Left lung (tissue), 10 donors: ENCODE measurements around the gene EPB41L4A. TPM values are rescaled to one million over a fixed set of nuclear protein-coding genes. Genes with fewer than 3 reads are reported as not detected.
A peak's percentile ranks its signal among the peaks of the same experiment; 100 is the strongest.

Experiments used
- ATAC-seq: fragments of 200-7000 bp; cut with Tn5 transposase; one replicate; pipeline ENCODE4 v1.9.1; 2020; ENCODE audit warnings: moderate library complexity
- DNase-seq, 4 donors: peaks; one replicate each; pipeline ENCODE4 v3.0.0-alpha.2; 2013 to 2020
- H3K27ac ChIP-seq, 2 donors: fragments of 200-600 bp; sonication (generic) in 1 of 2; one replicate each; pipeline versions ENCODE4 v1.5.0 to v1.8.0; 2020 to 2021
- H3K27me3 ChIP-seq, 2 donors: fragments of 200-600 bp; sonication (generic) in 1 of 2; one replicate each; pipeline versions ENCODE4 v1.5.0 to v1.8.0; 2020 to 2021
- H3K36me3 ChIP-seq, 2 donors: fragments of 200-600 bp; sonication (generic) in 1 of 2; one replicate each; pipeline versions ENCODE4 v1.5.0 to v1.8.0; 2020 to 2021
- H3K4me1 ChIP-seq, 2 donors: fragments of 200-600 bp; one replicate each; pipeline ENCODE4 v1.8.0; 2021
- H3K4me3 ChIP-seq, 2 donors: fragments of 200-600 bp; sonication (generic) in 1 of 2; one replicate each; pipeline versions ENCODE4 v1.5.0 to v1.8.0; 2020 to 2021; ENCODE audit warnings: mild to moderate bottlenecking in 1 of 2
- H3K9me3 ChIP-seq, 2 donors: fragments of 200-600 bp; sonication (generic) in 1 of 2; one replicate each; pipeline versions ENCODE4 v1.5.0 to v1.8.0; 2020 to 2021
- intact Hi-C, 2 donors: fragments of 100-400 bp; cut with DNase I; formaldehyde crosslinking; loops; one replicate each; pipeline versions ENCODE4 v1.11.2 to v1.14.2; 2022
- polyA plus RNA-seq, 6 donors: library from polyadenylated mRNA; unstranded; fragments of 120-200 nt; gene quantifications; one replicate each; pipeline ENCODE4 v1.2.1, GENCODE V29; 2013; ENCODE audit not compliant: insufficient read length in 6 of 6
- total RNA-seq, 2 donors: library from RNA; stranded (reverse); fragmentation: NEBNext Ultra II Directional; extraction: Animal tissue kit (Norgen Biotek cat#: 25700); gene quantifications; one replicate each; pipeline ENCODE4 v1.2.1, GENCODE V29; 2021
- TF ChIP-seq, protein P1 (sequence below), 2 donors: fragments of 200-600 bp; sonication (generic) in 1 of 2; IDR thresholded peaks; one replicate each; pipeline versions ENCODE4 v1.5.0 to v1.8.0; 2021; ENCODE audit warnings: antibody characterized with exemption in 2 of 2
- donor health status: DM: no; HTN: yes; CAD: no.
- donor health status: DM: no; HTN: no; CAD: no.

Gene EPB41L4A
- total and polyA plus RNA-seq, 8 donors: 13.6 to 31.3 (median 17.6) TPM

DNA sequence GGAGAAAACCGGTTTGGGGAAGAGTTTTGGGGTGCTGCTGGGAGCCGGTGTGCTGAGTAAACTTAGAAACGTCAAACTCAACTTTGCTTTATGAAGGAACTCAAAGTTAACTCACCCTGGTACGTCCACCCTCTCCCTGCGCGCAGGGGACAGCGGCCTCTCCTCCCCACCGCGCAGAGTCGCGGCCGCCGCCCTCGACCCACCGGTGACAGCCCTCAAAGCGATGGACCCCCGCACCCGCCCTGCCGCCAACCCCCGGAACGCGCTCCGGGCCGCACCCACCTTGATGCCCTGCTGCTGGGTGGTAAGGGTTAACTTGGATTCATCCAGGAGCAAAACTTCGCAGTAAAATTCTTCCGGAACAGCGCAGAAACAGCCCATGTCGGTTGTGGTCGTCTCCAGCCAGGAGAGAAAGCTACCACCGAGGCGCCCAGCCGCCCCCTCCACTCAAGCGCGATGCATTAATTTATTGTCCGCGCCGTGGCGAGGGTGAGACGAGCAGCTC, 366 bp downstream of the EPB41L4A start:
- Histone ChIP-seq H3K4me1 (peaks cover 0 to 14% of the 10 kb centered on the region in 2 donors), H3K4me3 (peak overlapping the region; percentile 72 to 75), H3K36me3 (no peaks in the 10 kb centered on the region), H3K9me3 (no peaks in the 10 kb centered on the region), H3K27ac (peak overlapping the region; percentile 82 to 87), H3K27me3 (peaks cover 0 to 68% of the 10 kb centered on the region in 2 donors)
- TF ChIP-seq, protein P1, sequence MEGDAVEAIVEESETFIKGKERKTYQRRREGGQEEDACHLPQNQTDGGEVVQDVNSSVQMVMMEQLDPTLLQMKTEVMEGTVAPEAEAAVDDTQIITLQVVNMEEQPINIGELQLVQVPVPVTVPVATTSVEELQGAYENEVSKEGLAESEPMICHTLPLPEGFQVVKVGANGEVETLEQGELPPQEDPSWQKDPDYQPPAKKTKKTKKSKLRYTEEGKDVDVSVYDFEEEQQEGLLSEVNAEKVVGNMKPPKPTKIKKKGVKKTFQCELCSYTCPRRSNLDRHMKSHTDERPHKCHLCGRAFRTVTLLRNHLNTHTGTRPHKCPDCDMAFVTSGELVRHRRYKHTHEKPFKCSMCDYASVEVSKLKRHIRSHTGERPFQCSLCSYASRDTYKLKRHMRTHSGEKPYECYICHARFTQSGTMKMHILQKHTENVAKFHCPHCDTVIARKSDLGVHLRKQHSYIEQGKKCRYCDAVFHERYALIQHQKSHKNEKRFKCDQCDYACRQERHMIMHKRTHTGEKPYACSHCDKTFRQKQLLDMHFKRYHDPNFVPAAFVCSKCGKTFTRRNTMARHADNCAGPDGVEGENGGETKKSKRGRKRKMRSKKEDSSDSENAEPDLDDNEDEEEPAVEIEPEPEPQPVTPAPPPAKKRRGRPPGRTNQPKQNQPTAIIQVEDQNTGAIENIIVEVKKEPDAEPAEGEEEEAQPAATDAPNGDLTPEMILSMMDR (IDR thresholded peaks at IDR 0.05): no peak
- intact Hi-C loops: loop anchor here in 1 of 2 donors (10.0 kb wide), 1 partner anchor 194 kb away; no protein-coding TSS in a partner anchor
- ATAC-seq (peak; percentile 6), DNase-seq (peak in 2 of 4 donors; percentile 33 to 76)

- Histone ChIP-seq H3K4me3 (peak overlapping the region; percentile 72 to 75), H3K9me3 (no peaks in the 10 kb centered on the region), H3K4me1 (peaks cover 0 to 14% of the 10 kb centered on the region in 2 donors), H3K27me3 (peaks cover 0 to 65% of the 10 kb centered on the region in 2 donors), H3K36me3 (no peaks in the 10 kb centered on the region), H3K27ac (peak overlapping the region; percentile 82 to 87)
- TF ChIP-seq, protein P1 (IDR thresholded peaks at IDR 0.05): no peak
- ATAC-seq: peak; percentile 3
- intact Hi-C loops: loop anchor here in 1 of 2 donors (10.0 kb wide), 1 partner anchor 193 kb away; no protein-coding TSS in a partner anchor
- peak; percentile 42 to 48 (median 44) for DNase-seq
Measured at GRCh38 chr5:112417931-112418658, 982 bp downstream of the EPB41L4A start.

GRCh38 chr5:112415552-112415951, 3.5 kb downstream of the EPB41L4A start:
- ATAC-seq: no peak
- DNase-seq: no peak
- H3K36me3 ChIP-seq: no peaks in the 10 kb centered on the region
- H3K27ac ChIP-seq: no peak overlapping the region
- TF ChIP-seq, protein P1 (IDR thresholded peaks at IDR 0.05): no peak
- no peak overlapping the region for H3K4me3 ChIP-seq
- intact Hi-C loops: loop anchor here in 1 of 2 donors (10.0 kb wide), 1 partner anchor 191 kb away; no protein-coding TSS in a partner anchor
- H3K9me3 ChIP-seq: no peaks in the 10 kb centered on the region
- peaks cover 0 to 42% of the 10 kb centered on the region in 2 donors for H3K27me3 ChIP-seq
- peaks cover 1 to 18% of the 10 kb centered on the region in 2 donors for H3K4me1 ChIP-seq

DNA sequence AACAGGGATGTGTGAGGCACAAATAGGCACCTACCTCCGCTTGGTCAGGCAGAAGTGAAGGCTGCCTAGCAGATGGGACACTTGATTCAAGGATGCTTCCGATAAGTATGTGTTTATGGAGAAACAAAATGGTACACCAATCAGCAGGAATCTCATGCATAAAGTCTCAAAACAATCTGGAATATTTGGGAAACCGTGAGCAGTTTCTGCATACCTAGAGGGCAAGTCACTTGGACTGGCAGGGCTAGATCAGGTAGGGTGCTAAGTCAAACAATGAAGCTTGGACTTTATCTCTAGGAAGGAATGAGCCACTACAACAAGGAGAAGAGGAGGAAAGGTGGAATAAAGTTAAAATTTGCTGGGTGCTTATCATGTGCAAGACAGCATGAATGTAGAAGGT, 5.5 kb downstream of the EPB41L4A start:
- DNase-seq (no peak), ATAC-seq (no peak)
- intact Hi-C loops: loop anchor here in 1 of 2 donors (10.0 kb wide), 1 partner anchor 189 kb away; no protein-coding TSS in a partner anchor
- Histone ChIP-seq H3K4me3 (no peak overlapping the region), H3K4me1 (peaks cover 4 to 5% of the 10 kb centered on the region in 2 donors), H3K36me3 (no peaks in the 10 kb centered on the region), H3K9me3 (no peaks in the 10 kb centered on the region), H3K27me3 (peaks cover 0 to 22% of the 10 kb centered on the region in 2 donors), H3K27ac (no peak overlapping the region)
- TF ChIP-seq, protein P1 (IDR thresholded peaks at IDR 0.05): no peak

GRCh38 chr5:112412346-112412745, 6.7 kb downstream of the EPB41L4A start:
- ATAC-seq: peak; percentile 56
- H3K27ac ChIP-seq: no peak overlapping the region
- H3K27me3 ChIP-seq: peaks cover 0 to 10% of the 10 kb centered on the region in 2 donors
- no peaks in the 10 kb centered on the region for H3K9me3 ChIP-seq
- no peak overlapping the region for H3K4me3 ChIP-seq
- intact Hi-C loops: loop anchor here in 1 of 2 donors (10.0 kb wide), 1 partner anchor 188 kb away; no protein-coding TSS in a partner anchor
- no peak for DNase-seq
- peaks cover 4 to 12% of the 10 kb centered on the region in 2 donors for H3K4me1 ChIP-seq
- TF ChIP-seq, protein P1 (IDR thresholded peaks at IDR 0.05): no peak
- H3K36me3 ChIP-seq: no peaks in the 10 kb centered on the region
